Putamen (tissue), 1 donor: ENCODE measurements around the gene WIPF3.

Source experiments
- DNase-seq: peaks from one replicate; pipeline ENCODE4 v3.0.0-alpha.2; 2016; ENCODE audit warnings: low spot score

The WIPF3 gene

DNA sequence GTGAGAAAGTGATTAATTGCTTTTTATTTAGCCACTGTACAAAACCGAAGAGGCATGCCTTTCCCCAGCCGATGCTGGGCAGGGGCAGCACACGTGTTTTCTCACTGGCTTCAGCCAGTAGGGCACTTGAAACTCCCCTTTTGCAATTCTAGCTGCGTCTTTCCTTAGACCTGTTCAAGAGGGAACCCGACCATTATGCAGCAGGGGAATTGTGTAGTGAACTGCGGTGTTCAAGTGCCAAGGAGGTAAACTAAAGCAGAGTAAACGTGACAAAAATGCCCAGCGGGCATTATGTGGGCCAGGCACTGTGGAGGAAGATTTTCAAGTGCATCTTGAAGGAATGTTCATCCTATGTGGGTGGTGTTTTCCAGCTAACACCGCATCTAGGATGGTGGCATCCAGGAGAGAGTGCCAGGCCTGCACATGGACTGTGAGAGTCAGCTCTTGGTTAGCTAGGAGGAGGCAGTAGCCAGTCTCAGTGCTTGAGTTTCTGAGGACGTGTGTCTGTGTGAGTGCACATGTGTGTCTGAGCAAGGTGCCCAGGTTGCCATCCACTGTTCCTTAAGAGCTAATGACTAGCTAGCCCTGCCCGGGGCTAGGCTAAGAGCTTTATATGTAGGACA, 3.3 kb downstream of the WIPF3 start:
- DNase-seq: no peak

DNA sequence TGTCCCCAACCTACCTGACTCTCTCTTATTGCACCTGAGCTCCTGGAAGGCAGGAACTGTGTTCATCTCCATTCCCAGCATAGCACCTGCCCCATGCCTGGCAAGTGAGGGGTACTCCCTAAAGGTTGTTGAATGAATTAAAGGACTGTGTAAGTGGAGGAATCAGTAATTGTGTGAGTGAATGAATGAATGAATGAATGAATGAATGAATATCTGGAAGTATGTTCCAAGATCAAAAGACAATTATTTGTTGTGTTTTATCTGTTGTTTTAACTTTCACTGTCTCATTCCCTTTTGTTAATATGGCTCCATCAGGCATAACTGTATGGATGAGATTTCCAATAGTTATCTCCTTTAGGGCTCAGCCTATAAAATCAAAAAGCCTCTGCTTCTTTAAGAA, 4.0 kb downstream of the WIPF3 start:
- DNase-seq: no peak

DNA sequence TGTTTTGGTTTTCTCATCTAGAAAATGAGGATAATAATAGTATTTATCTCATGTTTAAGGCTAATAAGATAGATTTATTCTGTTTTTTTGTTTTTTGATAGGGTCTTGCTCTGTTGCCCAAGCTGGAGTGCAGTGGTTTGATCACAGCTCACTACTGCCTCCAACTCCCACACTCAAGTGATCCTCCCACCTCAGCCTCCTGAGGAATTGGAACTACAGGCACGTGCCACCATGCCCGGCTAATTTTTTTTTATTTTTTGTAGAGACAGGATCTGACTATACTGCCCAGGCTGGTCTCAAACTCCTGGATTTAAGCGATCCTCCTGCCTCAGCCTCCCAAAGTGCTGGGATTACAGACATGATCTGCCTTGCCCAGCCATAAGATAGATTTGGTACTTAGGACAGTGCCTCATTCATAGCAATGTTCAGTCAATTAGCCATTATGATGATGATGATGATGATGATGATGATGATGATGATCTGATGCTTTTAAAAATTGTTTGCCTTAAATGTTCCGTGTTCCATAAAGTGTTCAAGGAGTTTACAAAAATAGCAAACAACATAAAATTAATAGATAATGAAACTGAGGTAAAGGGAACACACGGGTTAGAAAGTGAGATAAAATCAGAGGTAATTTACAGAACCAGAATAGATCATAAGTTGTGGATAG, 4.6 kb downstream of the WIPF3 start:
- DNase-seq: no peak

- DNase-seq: no peak
Measured at GRCh38 chr7:29811586-29811985, 5.3 kb downstream of the WIPF3 start.

GRCh38 chr7:29812185-29812876, 6.0 kb downstream of the WIPF3 start:
- DNase-seq: peak; percentile 73

GRCh38 chr7:29815181-29816105, 9.1 kb downstream of the WIPF3 start:
- no peak for DNase-seq

DNA sequence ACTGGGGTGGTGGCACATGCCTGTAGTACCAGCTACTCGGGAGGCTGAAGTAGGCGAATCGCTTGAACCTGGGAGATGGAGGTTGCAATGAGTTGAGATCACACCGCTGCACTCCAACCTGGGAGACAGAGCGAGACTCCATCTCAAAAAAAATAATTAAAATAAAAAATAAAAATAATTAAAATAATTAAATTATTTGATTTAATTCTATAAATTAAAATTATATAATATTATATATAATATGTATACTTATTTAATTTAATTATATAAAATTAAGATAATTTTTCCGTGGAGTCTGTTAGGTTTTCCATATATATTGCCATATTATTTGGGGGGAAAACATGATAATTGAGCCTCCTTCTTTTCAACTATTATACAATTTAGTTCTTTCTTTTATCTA, 12.0 kb downstream of the WIPF3 start:
- no peak for DNase-seq

DNA sequence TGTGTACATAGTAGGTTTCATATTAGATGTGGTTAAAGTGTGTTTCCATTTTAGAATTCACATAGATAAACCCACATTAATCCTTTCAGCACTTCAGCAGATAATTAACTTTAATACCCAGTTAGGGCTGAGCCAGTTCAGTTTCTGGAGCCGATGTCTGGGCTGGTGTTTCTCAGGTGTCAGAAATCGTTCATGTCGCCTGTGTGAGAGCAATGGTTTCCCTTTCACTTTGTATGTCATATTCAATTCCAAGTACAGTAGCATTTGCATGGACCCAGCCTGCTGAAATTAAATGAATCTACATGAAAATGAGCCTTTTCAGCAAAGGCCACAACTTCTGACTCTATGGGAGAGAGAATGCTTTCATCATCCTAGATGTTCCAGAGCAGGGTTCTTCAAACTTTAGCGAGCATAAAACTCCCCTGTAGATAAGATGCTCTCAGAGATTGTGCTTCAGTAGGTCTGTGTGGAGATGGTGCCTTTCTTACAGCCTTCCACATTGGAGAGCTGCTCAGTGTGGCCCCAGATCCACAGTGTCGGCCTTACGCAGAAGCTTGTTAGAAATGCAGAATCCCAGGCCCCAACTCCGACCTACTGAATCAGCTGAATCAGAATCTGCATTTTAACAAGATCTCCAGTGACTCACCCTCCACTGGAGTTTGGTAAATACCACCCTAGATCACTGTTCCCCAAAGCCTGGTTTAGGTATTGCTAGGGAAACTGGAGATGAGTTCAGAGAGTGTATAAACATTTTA, 19.6 kb downstream of the WIPF3 start:
- DNase-seq: no peak

- DNase-seq: no peak
Measured at GRCh38 chr7:29826530-29826822, 20.2 kb downstream of the WIPF3 start.

DNA sequence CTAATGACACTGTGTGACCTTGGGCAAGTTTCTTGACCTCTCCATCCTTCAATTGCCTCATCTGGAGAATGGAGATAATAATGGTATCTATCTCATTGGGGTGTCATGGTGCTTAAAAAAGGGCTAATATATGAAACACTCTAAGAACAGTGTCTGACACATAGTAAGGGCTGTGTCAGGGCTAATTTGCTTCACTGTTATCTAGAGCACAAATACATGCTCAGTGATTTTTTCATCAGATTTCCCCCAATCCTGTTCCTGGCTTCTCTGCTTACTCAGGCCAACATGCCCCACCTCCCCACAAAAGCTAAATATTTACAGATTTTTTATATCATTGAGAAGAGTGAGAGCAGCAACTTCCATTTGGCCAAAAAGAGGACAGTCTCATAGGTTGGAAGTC, 20.6 kb downstream of the WIPF3 start:
- no peak for DNase-seq

- DNase-seq: no peak
Measured at GRCh38 chr7:29831705-29832104, 25.4 kb downstream of the WIPF3 start.

- no peak for DNase-seq
Measured at GRCh38 chr7:29833929-29834328, 27.6 kb downstream of the WIPF3 start.

DNA sequence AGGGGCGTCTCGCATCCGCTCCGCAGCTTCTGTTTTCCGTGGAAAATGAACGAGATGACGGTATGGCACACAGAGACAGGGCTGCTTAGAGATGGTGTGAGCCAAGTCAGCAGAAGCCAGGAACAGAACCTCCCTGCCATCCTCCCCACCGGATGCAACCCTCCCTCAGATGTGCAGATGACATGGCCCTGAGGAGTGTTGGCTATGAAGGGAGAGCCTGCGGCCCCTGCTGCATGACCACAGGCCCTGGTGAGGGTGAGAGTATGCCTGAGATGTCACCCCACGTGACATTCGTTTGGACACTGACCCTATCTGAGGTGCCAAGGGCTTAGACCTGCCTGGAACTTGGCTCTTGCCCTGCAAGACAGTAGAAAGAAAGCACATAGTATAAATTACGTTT, 29.4 kb downstream of the WIPF3 start:
- DNase-seq: no peak

- DNase-seq: no peak
Measured at GRCh38 chr7:29839302-29839701, 33.0 kb downstream of the WIPF3 start.

- DNase-seq: no peak
Measured at GRCh38 chr7:29839921-29840320, 33.6 kb downstream of the WIPF3 start.

GRCh38 chr7:29840701-29841100, 34.4 kb downstream of the WIPF3 start:
- DNase-seq: no peak

- no peak for DNase-seq
Measured at GRCh38 chr7:29841926-29842701, 35.8 kb downstream of the WIPF3 start.

DNA sequence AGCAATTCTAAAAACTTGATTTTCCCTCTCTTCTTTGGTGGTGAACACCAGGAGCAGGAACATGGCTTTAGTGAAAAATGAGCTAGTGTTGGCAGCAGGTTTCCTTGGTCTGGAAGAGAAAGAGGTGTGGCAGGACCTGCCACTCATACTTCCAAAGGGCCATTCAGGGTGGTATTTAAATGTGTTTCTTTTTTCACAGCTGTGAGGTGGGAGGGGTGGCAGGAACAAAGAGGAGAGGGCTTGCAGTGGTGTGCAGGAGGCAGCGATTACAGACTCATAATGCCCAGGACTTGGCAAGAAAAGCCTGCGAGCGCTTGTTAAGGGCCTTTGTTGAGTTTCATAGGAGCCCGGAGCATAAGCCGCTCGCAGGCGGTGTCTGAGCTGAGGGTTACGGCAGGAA, 36.8 kb downstream of the WIPF3 start:
- DNase-seq: no peak

DNA sequence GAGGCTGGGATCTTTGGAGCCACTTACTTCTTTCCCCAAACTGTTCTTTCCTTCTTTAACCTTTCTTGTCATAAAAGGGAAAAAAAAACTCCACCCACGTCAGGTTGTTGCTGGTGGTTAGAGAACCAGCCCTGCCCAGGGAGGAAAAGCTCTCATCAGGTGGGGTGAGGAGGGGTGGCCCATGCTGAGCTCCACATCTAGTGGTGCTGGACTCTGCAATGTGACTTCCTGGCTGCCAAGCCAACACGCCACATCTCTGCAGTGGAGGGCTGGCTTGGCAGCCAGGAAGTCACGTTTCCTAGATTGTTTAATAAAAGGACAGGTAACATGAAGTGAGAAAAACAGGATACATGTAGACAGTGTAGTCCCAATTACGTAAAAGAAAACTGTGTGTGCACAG, 37.4 kb downstream of the WIPF3 start:
- no peak for DNase-seq

DNA sequence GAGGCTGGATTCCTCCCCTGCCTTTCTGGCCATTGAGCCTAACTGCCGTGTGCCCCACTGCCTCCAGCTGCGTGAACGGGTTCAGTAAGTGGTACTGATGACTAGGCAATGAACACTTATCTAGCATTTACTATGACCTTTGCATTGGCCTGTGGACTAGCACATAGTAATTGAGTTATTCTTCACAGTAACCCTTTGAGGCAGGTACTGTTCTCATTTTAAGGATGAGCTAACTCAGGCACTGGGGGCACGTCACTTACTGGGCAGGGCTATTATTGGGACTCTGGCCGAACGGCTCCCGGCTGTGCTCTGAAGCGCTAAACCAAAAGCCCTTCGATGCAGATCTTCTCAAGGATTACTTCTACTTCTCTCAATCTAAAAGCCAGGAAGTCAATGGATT, 38.3 kb downstream of the WIPF3 start:
- DNase-seq: no peak

DNA sequence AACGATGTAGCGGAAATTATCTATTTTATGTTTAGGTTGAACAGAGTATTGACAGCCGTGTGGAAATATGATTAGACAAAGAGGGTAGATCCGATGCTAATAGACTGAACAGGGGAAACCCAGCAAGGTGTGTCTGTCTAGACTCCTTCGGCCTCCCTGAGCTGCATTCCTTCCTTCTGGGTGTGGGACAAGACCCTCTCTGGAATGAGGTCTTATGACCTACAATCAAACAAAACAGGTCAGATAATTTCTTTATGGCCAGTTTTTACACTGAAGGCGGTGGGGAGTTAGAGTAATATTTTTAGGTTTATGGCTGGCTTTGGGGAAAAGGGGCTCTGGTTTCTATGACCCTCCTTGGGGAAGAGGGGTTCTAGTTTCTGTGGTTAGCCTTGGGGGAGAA, 41.2 kb downstream of the WIPF3 start:
- no peak for DNase-seq
